ENCODE results near the gene SAMD4B.

The SAMD4B gene

GRCh38 chr19:39428283-39429112 lies 86.3 kb downstream of the SAMD4B start:
- no peak for DNase-seq

- DNase-seq: no peak
Observed at GRCh38 chr19:39430675-39431593, 88.7 kb downstream of the SAMD4B start.

DNA sequence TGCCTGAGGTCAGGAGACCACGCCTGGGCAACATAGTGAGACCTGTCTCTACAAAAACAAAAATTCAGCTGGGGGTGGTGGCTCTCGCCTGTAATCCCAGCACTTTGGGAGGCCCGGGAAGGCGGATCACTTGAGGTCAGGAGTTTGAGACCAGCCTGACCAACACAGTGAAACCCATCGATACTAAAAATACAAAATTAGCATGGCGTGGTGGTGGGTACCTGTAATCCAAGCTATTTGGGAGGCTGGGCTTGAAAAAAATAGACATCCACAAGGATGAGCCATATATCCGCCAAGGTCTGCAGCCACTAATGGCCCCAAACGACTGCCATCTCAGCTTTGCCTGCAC lies 90.4 kb downstream of the SAMD4B start:
- DNase-seq: no peak

DNA sequence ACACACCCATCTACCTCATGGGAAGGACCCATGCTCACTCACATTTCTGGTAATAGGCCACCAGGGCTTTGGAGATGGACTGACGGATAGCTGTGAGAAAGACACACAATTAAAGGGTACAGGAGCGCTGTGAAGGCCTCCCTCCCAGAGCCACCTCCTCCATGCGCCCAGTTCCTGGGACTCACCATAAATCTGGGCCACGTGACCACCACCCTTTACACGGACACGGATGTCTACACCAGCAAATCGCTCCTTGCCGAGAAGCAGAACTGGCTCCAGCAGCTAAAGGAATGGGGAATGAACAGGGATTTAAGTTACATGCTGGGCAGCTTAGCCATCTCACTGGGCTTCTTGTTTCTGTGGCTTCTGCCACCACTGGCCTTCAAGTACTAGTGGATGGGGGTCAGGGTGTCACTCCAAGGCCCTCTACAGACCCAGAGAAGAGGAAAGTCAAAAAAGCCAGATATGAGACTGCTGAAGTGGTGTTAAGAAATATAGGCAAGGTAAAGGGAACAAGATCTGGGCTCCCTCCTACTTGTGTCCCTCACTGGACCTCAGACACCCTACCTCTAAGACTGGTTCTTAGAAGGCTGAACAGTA lies 91.4 kb downstream of the SAMD4B start:
- no peak for DNase-seq

- no peak for DNase-seq
Observed at GRCh38 chr19:39434123-39435076, 92.2 kb downstream of the SAMD4B start.
